Heart left ventricle (tissue), 13 donors: ENCODE results near the gene STK38L.

Experiments used
- POLR2A ChIP-seq, 2 donors: fragments of 450-650 bp; IDR thresholded peaks; one replicate each; pipeline ENCODE4 v1.6.1; 2017; ENCODE audit warnings: antibody characterized with exemption in 2 of 2, mild to moderate bottlenecking in 2 of 2, moderate library complexity in 2 of 2
- TF ChIP-seq, protein P1 (sequence below), 12 donors: fragments of 200-600 bp; sonication (generic) in 4 of 12; IDR thresholded peaks; one replicate each; pipeline versions ENCODE4 v1.5.0 to v1.8.0; 2018 to 2022; ENCODE audit warnings: antibody characterized with exemption in 12 of 12, mild to moderate bottlenecking in 5 of 12
- donor health status: ischemic (EF 13 %, LVEDD 7.1; RV severe dilation, severe dysfunction).
- donor health status: DM: no; HTN: yes; CAD: no.
- donor health status: DM: no; HTN: no; CAD: no.
- donor health status: ischemic (EF 25% LVEDD 6.9; RV normal size, moderate dysfunction).
- donor health status: ischemic (EF 25% LVEDD 5.7; RV mildly dilated, moderate dysfunction).
- donor health status: ischemic (EF 35%, LVEDD 5.7; RV mildly dilated, moderate dysfunction).
- donor health status: nonischemic (EF 11% LVEDD 7.7; RV severe dilation, severe dysfunction).
- donor health status: DM: yes; HTN: yes; CAD: no.
- donor health status: PGD.
- donor health status: ischemic (EF 29% LVEDD 5.4; RV normal size, mild dysfunction).
- donor health status: nonischemic (EF 23%, LVEDD 6.1; RV moderate dilation, normal function).

DNA sequence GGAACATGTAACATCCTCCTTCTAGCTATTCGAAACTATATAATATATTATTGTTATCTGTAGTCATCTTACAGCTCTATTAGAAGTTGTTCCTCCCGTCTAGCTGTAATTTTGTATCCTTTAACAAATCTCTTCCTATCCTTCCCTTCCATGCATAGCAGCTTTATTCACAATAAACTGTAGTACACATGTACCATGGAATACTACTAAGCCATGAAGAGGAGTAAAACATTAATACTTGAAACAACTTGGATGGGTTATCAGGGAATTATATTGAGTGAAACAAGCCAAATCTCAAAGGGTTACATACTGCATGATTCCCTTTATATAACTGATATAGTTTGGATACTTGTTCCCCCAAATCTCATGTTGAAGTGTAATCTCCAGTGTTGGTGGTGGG, 33.9 kb upstream of the STK38L start:
- TF ChIP-seq, protein P1, sequence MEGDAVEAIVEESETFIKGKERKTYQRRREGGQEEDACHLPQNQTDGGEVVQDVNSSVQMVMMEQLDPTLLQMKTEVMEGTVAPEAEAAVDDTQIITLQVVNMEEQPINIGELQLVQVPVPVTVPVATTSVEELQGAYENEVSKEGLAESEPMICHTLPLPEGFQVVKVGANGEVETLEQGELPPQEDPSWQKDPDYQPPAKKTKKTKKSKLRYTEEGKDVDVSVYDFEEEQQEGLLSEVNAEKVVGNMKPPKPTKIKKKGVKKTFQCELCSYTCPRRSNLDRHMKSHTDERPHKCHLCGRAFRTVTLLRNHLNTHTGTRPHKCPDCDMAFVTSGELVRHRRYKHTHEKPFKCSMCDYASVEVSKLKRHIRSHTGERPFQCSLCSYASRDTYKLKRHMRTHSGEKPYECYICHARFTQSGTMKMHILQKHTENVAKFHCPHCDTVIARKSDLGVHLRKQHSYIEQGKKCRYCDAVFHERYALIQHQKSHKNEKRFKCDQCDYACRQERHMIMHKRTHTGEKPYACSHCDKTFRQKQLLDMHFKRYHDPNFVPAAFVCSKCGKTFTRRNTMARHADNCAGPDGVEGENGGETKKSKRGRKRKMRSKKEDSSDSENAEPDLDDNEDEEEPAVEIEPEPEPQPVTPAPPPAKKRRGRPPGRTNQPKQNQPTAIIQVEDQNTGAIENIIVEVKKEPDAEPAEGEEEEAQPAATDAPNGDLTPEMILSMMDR (IDR thresholded peaks at IDR 0.05) = no peak
- no peak for TF ChIP-seq POLR2A (IDR thresholded peaks at IDR 0.05)
